ENCODE results near the gene EVX2. TPM values are rescaled to one million over a fixed set of nuclear protein-coding genes. Genes with fewer than 3 reads are reported as not detected.

EVX2 gene
- total RNA-seq, 2 experiments from 2014 or later = not detected

DNA sequence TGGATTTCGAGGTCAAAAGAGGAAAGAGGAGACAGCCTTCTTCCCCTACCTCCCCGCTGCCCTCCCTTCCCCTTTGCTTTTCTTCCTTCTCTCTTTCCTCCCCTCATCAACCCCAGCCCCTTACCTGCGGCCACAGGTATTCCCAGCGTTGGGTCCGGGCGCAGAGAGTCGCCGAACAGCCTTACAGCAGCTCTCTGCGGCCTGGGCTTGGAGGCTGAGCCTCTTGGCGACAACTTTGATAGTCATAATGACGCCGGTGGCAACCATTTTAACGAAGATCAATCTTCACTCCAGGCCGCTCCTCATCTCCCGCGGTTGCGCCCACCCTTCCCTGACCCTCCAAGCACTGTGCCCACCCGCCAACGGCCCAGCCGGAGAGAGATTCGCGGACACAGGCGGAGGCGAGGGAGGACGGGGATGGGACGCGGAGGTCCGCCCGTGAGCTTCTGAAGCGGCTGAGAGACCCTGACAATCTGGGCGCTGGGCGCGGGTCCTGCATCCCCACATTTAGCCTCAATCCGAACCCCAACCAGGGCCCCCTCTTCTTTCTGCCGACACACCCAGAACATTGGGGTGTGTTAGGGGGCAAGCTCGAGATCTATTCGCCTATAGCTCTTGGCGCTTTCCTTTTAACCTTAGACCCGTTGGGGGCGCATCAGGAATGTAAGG lies 1.5 kb upstream of the EVX2 start:
- Histone ChIP-seq H3K4me1 (ENCODE audit: insufficient read depth, low read length) (peaks cover 38% of the 10 kb centered on the region), H3K9me3 (ENCODE audit: control insufficient read depth in 1 of 2, insufficient read depth in 1 of 2, low read length in 2 of 2) (peaks cover 52 to 79% of the 10 kb centered on the region in 2 experiments), H3K27ac (ENCODE audit: low read depth in 1 of 2, low read length in 2 of 2) (no peak overlapping the region), H3K36me3 (ENCODE audit: insufficient read depth, low read length) (no peaks in the 10 kb centered on the region), H3K4me3 (ENCODE audit: low read length) (no peak overlapping the region), H3K27me3 (ENCODE audit: control insufficient read depth in 1 of 2, insufficient read depth in 2 of 2, low read length in 2 of 2) (peaks cover 97 to 99% of the 10 kb centered on the region in 2 experiments)
- TF ChIP-seq, protein P1, sequence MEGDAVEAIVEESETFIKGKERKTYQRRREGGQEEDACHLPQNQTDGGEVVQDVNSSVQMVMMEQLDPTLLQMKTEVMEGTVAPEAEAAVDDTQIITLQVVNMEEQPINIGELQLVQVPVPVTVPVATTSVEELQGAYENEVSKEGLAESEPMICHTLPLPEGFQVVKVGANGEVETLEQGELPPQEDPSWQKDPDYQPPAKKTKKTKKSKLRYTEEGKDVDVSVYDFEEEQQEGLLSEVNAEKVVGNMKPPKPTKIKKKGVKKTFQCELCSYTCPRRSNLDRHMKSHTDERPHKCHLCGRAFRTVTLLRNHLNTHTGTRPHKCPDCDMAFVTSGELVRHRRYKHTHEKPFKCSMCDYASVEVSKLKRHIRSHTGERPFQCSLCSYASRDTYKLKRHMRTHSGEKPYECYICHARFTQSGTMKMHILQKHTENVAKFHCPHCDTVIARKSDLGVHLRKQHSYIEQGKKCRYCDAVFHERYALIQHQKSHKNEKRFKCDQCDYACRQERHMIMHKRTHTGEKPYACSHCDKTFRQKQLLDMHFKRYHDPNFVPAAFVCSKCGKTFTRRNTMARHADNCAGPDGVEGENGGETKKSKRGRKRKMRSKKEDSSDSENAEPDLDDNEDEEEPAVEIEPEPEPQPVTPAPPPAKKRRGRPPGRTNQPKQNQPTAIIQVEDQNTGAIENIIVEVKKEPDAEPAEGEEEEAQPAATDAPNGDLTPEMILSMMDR (IDR thresholded peaks at IDR 0.05) = no peak
- POLR2A ChIA-PET = interaction anchor here (1.4 kb wide), 1 partner anchor 11 kb away, joined by 4 read pairs; no protein-coding TSS in a partner anchor
- intact Hi-C loops (cut with DNase I, micrococcal nuclease) = loop anchor here in 1 of 2 experiments (5.0 to 10.0 kb wide), 2 partner anchors 47 to 1750 kb away; partner anchors contain the start of gene SP9
- H3K36me3 Mint-ChIP-seq (ENCODE audit: low read depth) = peaks cover 51% of the 10 kb centered on the region
- ATAC-seq (ENCODE audit: poor library complexity) (no peak), DNase-seq (peak in 1 of 14 experiments; percentile 30)
- peaks cover 35% of the 10 kb centered on the region for H3K4me1 Mint-ChIP-seq (ENCODE audit: low read depth)
- H3K27ac Mint-ChIP-seq = peak overlapping the region; percentile 81
- CTCF ChIA-PET = no interaction called here
- peak overlapping the region; percentile 51 for H3K4me3 Mint-ChIP-seq
- H3K9me3 Mint-ChIP-seq = peaks cover 10% of the 10 kb centered on the region
- peaks cover 94% of the 10 kb centered on the region for H3K27me3 Mint-ChIP-seq

DNA sequence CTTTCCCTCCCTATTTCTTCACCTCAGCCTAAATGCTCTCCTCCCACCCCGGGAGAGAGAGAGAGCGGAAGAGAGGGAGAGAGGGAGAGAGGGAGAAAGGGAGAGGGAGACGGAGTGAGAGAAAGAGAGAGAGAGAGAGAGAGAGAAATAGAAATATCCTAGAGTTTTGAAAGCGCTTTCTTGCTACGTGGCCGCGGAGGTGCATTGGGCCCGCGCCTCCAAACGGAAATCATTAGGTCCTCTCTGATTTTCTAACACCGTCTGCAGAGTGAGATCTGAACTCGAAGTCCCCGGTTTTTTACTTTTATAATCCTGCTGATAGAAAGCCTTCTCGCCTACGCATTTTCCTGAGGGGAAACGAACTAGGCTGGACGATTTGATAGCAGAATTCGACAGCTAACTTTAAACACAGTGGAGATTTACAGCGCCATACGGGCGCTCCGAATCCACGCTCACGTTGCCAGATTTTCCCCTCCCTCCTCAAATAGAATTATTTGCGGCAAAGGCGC lies 903 bp upstream of the EVX2 start:
- H3K27ac ChIP-seq (ENCODE audit: low read depth in 1 of 2, low read length in 2 of 2) = no peak overlapping the region
- H3K9me3 ChIP-seq (ENCODE audit: control insufficient read depth in 1 of 2, insufficient read depth in 1 of 2, low read length in 2 of 2) = peaks cover 52 to 84% of the 10 kb centered on the region in 2 experiments
- Mint-ChIP-seq H3K4me1 (ENCODE audit: low read depth) (peaks cover 35% of the 10 kb centered on the region), H3K27me3 (peaks cover 89% of the 10 kb centered on the region), H3K9me3 (peaks cover 10% of the 10 kb centered on the region), H3K27ac (peak overlapping the region; percentile 81), H3K4me3 (peak overlapping the region; percentile 48), H3K36me3 (ENCODE audit: low read depth) (peaks cover 51% of the 10 kb centered on the region)
- intact Hi-C loops (cut with DNase I, micrococcal nuclease) = loop anchor here (5.0 to 10.0 kb wide), 4 partner anchors 33 to 1750 kb away; partner anchors contain the start of genes HOXD10 (in 1 of the 2) and SP9 (in 1 of the 2)
- H3K4me3 ChIP-seq (ENCODE audit: low read length) = no peak overlapping the region
- ChIA-PET POLR2A (interaction anchor here (0.7 to 1.4 kb wide), 2 partner anchors 12 to 1747 kb away, joined by 3 to 4 read pairs; no protein-coding TSS in a partner anchor), CTCF (no interaction called here)
- TF ChIP-seq, protein P1 (IDR thresholded peaks at IDR 0.05) = no peak
- no peak for ATAC-seq (ENCODE audit: poor library complexity)
- H3K27me3 ChIP-seq (ENCODE audit: control insufficient read depth in 1 of 2, insufficient read depth in 2 of 2, low read length in 2 of 2) = peaks cover 93 to 96% of the 10 kb centered on the region in 2 experiments
- peaks cover 42% of the 10 kb centered on the region for H3K4me1 ChIP-seq (ENCODE audit: insufficient read depth, low read length)
- no peaks in the 10 kb centered on the region for H3K36me3 ChIP-seq (ENCODE audit: insufficient read depth, low read length)
- no peak for DNase-seq

DNA sequence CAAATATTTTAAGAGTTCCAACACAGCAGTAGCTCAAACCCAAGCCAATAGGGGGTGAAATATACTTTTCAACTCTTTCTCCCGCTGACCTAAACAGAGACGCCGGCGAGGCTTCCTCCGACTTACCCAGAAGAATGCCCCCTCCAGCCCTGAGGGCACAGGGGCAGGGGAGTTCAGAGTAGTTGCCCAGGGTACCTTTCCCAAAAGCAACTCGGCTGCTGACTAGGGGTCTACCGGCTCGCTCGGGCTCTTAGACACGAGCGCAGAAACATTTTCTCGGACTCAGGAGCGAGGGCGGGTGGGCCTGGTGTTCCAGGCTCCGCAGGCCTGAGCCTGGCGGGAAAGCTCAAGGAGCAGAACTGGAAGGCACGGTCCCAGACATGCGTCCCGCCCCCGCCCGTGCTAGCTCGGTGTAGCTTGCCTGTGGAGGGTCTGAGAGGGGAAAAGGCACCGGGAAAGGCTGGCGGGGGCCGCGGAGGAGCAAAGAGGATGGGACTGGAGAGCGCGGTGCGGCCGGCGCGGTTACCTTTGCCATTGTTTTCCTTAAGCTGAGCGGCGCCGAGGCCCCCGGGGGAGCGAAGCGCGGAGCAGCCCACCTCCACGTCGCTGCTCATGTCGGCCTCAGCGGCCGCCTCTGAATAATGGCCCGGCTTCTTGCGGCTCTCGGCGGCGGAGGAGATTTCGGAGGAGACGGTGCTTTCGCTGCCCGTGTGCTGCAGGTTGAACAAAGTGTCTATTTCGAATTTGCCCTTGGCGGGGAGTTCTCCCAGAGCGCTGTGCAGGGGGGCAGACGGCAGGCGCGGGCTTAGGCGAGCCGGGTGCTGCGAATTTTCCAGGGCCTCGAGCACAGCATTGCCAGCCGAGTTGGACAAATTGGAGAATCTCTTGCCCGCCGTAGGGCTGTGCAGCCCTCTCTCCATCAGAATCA lies 674 bp downstream of the EVX2 start:
- ATAC-seq (ENCODE audit: poor library complexity) (no peak), DNase-seq (peak in 1 of 14 experiments; percentile 29)
- no peak overlapping the region for H3K4me3 ChIP-seq (ENCODE audit: low read length)
- peaks cover 44% of the 10 kb centered on the region for H3K4me1 Mint-ChIP-seq (ENCODE audit: low read depth)
- peaks cover 93 to 96% of the 10 kb centered on the region in 2 experiments for H3K27me3 ChIP-seq (ENCODE audit: control insufficient read depth in 1 of 2, insufficient read depth in 2 of 2, low read length in 2 of 2)
- H3K4me3 Mint-ChIP-seq = peak overlapping the region; percentile 76
- TF ChIP-seq, protein P1 (IDR thresholded peaks at IDR 0.05) = no peak
- intact Hi-C loops (cut with DNase I, micrococcal nuclease) = loop anchor here (5.0 to 10.0 kb wide), 3 partner anchors 34 to 1748 kb away; partner anchors contain the start of genes HOXD10 (in 1 of the 2) and SP9 (in 1 of the 2)
- no peak overlapping the region for H3K27ac ChIP-seq (ENCODE audit: low read depth in 1 of 2, low read length in 2 of 2)
- peaks cover 89% of the 10 kb centered on the region for H3K27me3 Mint-ChIP-seq
- H3K36me3 ChIP-seq (ENCODE audit: insufficient read depth, low read length) = no peaks in the 10 kb centered on the region
- H3K36me3 Mint-ChIP-seq (ENCODE audit: low read depth) = peaks cover 65% of the 10 kb centered on the region
- peak overlapping the region; percentile 81 for H3K27ac Mint-ChIP-seq
- peaks cover 41% of the 10 kb centered on the region for H3K4me1 ChIP-seq (ENCODE audit: insufficient read depth, low read length)
- H3K9me3 ChIP-seq (ENCODE audit: control insufficient read depth in 1 of 2, insufficient read depth in 1 of 2, low read length in 2 of 2) = peaks cover 62 to 90% of the 10 kb centered on the region in 2 experiments
- POLR2A ChIA-PET = interaction anchor here (1.1 to 2.0 kb wide), 2 partner anchors 10 to 27 kb away, joined by 3 to 5 read pairs; no protein-coding TSS in a partner anchor
- CTCF ChIA-PET = no interaction called here
- H3K9me3 Mint-ChIP-seq = peaks cover 18% of the 10 kb centered on the region
